GM19023 (cell line): ENCODE measurements around the gene MED13.

ENCODE experiments used
- ATAC-seq: cut with Tn5 transposase; IDR thresholded peaks from one replicate; pipeline ENCODE4 v1.9.1; 2021; ENCODE audit warnings: mild to moderate bottlenecking, moderate library complexity; ENCODE audit not compliant: unreplicated experiment

The MED13 gene

GRCh38 chr17:62062302-62062701 is 2.8 kb downstream of the MED13 start:
- no peak for ATAC-seq

GRCh38 chr17:62059414-62059813 is 5.7 kb downstream of the MED13 start:
- no peak for ATAC-seq

GRCh38 chr17:62058611-62059010 is 6.5 kb downstream of the MED13 start:
- ATAC-seq: no peak

- no peak for ATAC-seq
These were observed 7.4 kb downstream of the MED13 start for GRCh38 chr17:62057696-62058095.

GRCh38 chr17:62052765-62053338 is 12.2 kb downstream of the MED13 start:
- ATAC-seq: no peak

GRCh38 chr17:62051053-62051452 is 14.0 kb downstream of the MED13 start:
- no peak for ATAC-seq

- no peak for ATAC-seq
These were observed 15.8 kb downstream of the MED13 start for GRCh38 chr17:62049299-62049698.

- ATAC-seq: no peak
These were observed 16.8 kb downstream of the MED13 start for GRCh38 chr17:62048262-62048661.

- no peak for ATAC-seq
These were observed 19.6 kb downstream of the MED13 start for GRCh38 chr17:62045517-62045916.

GRCh38 chr17:62045109-62045508 is 20.0 kb downstream of the MED13 start:
- ATAC-seq: no peak

- ATAC-seq: no peak
These were observed 21.5 kb downstream of the MED13 start for GRCh38 chr17:62043602-62044001.

- ATAC-seq: no peak
These were observed 21.9 kb downstream of the MED13 start for GRCh38 chr17:62043140-62043539.

GRCh38 chr17:62038248-62038647 is 26.8 kb downstream of the MED13 start:
- ATAC-seq: no peak

- no peak for ATAC-seq
These were observed 31.8 kb downstream of the MED13 start for GRCh38 chr17:62033317-62033716.

GRCh38 chr17:62032480-62032879 is 32.6 kb downstream of the MED13 start:
- no peak for ATAC-seq

GRCh38 chr17:62030264-62030663 is 34.8 kb downstream of the MED13 start:
- ATAC-seq: no peak

- no peak for ATAC-seq
These were observed 40.2 kb downstream of the MED13 start for GRCh38 chr17:62024866-62025265.

GRCh38 chr17:62017912-62018311 is 47.2 kb downstream of the MED13 start:
- no peak for ATAC-seq

GRCh38 chr17:62017496-62017895 is 47.6 kb downstream of the MED13 start:
- ATAC-seq: no peak

GRCh38 chr17:62014526-62014925 is 50.6 kb downstream of the MED13 start:
- ATAC-seq: no peak

GRCh38 chr17:62009220-62009619 is 55.9 kb downstream of the MED13 start:
- ATAC-seq: no peak

- ATAC-seq: no peak
These were observed 56.8 kb downstream of the MED13 start for GRCh38 chr17:62008294-62008693.

GRCh38 chr17:62004388-62004787 is 60.7 kb downstream of the MED13 start:
- ATAC-seq: no peak
